Tongue (tissue), 2 donors: ENCODE measurements around the gene TMEM39B. TPM values are rescaled to one million over a fixed set of nuclear protein-coding genes. Genes with fewer than 3 reads are reported as not detected.
"Not testable (repeated sequence)": the region's sequence is repeated elsewhere in the genome, so short reads cannot be mapped to it uniquely, and the experiment has no call there.

ENCODE experiments used
- DNase-seq: peaks from one replicate; pipeline ENCODE4 v3.0.0-alpha.2; 2015
- total RNA-seq: library from RNA; depleted of rRNA; stranded (reverse); fragments of >200 nt; gene quantifications from one replicate; pipeline ENCODE4 v1.2.3, GENCODE V29; 2014

TMEM39B gene
- 3.4 TPM for total RNA-seq

- peak; percentile 99 for DNase-seq
Measured at GRCh38 chr1:32072622-32073298, at the start of gene TMEM39B. Gene TMEM39B (plus strand): TSS chr1:32072939. CDS start chr1:32073048, 109 bp downstream.

GRCh38 chr1:32023351-32023750 lies 49.4 kb upstream of the TMEM39B start:
- no peak for DNase-seq

DNA sequence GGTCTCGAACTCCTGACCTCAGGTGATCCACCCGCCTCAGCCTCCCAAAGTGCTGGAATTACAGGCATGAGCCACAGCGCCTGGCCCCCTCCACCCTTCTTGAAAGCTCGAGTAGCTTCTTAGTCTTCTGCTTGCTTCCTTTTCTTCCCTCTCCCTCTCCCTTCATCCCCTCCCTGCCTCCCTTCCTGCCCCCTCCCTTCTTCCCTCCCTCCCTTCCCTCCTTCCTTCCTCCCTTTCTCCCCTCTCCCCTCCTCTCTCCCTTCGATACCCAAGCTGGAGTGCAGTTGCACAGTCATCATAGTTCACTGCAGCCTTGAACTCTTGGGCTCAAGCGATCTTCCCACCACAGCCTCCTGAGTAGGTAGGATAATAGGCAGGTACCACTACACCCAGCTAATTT lies 47.2 kb upstream of the TMEM39B start:
- no peak for DNase-seq

DNA sequence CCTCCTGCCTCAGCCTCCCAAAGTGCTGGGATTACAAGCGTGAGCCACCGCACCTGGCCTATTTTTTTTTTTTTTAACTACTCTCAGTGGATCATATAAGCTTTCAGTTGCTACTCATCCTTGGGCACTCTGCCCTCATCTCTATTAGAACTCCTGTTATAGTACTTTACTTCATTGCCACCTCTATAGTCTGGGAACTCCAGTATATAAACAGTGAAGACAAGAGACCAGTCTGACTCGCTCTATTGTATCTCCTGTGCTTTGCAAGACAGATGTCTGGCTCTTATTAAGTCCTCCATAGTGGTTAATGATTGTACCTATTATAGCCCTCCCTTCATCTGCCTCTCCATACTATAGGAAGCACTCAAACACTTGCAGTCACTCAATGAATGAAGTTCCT lies 44.0 kb upstream of the TMEM39B start:
- no peak for DNase-seq

GRCh38 chr1:32031578-32032274 lies 41.0 kb upstream of the TMEM39B start:
- no peak for DNase-seq

DNA sequence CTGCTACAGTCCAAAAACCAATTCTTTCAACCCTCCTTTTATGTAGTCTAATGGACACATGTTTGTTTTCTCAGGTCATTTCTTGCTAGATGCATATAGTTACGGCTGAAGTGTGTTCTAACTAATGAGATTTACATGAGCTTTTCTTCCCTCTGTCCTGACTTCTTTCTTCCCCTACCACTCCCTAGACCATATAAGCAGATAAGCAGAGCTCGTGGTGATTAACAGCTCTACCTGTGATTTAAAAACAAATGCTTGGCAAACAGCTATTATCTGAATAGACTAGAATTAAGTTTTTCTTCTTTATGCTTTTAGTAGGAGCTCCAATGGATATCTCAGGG lies 40.5 kb upstream of the TMEM39B start:
- no peak for DNase-seq

DNA sequence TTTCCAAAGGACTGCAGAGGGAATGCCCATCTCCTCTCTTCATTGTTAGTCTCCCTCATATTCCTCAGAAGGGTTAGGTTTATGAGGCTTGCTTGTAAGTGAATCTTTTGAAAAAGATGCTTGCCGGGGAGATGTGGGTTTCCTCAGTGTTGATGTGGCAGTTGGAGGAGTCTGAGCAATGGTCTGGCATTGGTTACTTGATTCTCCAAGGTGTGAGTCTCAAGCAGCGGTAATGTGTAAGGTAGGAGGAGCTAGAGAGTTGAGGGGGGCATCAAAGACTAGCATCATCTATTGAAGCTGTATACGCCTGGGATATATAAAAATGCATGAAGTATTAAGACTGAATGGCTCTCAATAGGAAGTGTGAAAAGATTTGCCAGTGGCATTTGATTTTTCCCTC lies 37.6 kb upstream of the TMEM39B start:
- DNase-seq, result no peak

GRCh38 chr1:32040711-32041110 lies 32.0 kb upstream of the TMEM39B start:
- peak; percentile 39 for DNase-seq

DNA sequence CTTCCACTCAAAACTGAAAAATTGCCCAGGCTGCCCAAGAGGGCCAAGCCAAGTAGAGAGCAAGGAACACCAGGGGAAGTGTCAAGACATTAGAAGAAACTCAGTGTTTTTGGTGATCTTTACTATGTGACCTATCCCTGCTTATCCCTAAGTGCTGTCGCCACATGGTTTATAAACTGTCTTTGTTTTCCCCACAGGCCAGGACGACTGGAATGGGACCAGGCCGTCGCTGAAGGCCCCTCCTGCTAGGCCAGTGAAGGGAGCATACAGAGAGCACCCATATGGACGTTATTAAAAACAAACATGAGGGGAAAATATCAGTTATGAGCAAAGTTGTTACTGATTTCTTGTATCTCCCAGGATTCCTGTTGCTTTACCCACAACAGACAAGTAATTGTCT lies 30.4 kb upstream of the TMEM39B start:
- no peak for DNase-seq

DNA sequence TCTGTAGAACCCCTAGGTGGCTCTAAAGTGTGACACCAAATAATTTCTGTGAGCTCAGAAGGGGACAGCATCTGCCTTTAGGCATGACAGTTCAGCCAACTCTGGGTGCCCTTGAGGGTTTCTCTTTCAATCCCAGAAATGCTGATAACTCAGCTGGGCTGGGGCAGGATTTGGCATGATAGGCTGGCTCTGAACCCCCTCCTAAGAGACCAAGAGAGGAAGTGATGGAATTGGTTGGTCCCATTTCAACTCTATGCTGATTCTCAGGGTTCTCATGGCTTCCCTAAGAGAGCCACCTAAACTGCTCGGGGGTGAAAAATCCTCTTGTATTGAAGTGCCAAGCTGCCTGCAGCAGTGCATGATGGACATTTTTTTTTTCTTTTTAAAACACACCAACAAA lies 28.5 kb upstream of the TMEM39B start:
- no peak for DNase-seq

DNA sequence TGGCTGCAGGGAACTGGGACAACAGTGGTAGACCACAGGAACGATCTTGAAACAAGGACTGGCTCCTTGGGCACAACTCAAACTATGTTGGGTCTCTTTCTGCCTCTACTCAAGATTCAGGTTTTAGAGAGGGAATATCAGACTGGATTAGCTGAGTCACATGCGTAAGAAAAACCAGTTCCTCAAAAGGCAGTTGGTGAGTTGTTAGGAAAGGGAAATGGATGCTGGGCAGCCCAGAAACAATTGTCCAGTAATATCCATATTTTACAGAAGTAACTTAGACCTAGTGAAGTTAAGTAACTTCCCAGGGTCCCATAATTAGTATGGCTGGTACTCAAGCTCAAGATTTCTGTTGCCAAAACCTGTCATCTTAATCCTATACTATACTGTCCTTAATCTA lies 27.0 kb upstream of the TMEM39B start:
- DNase-seq, result no peak

DNA sequence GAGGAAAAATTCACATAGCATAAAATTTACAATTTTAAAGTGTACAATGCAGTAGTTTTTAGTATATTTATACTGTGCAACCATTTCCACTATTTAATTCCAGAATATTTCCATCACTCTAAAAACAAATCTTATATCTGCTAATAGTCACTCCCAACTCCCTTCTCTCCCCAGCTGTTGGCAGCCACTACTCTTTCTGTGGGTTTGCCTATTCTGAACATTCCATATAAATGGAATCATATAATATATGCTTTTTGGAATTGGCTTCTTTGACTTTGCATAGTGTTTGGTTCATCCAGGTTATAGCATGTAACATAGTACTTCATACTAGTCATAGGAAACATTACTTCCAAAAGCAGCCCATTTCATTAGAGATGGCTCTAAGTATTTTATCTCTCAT lies 25.0 kb upstream of the TMEM39B start:
- DNase-seq, result no peak

DNA sequence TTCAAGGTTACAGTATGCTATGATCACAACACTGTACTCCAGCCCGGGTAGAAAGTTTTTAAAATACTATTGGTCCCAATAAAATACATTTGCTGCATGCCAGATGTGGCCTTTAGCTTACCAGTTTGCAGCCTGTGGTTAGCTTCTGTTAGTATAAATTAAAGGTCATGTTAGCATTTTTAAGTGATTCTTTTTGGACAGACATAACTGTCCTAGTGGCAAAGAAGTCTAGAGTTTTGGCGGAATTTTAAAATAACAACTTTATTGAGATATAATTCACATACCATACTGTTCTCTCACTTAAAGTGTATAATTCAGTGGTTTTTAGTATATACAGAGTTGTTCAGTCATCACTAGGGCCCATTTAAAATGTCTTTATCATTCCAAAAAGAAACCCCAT lies 24.3 kb upstream of the TMEM39B start:
- DNase-seq, result no peak

DNA sequence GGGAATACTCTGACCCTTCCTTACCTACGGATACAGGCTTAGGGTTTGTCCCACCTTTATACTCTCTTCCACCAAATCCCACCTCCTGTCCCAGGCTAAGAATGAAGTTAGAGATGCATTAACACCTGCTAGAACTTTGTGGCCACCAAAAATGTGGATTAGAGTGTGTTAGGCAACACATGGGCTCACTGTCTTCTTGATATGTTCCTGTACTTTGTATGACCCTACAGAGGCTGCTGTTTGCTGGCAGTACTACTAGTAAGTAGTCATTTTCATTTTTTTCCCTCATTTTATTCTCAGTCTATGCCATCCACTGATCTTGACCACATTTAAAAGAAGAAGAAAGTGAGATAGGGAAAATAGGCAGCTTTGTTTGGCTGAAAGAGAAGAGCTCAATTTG lies 21.0 kb upstream of the TMEM39B start:
- no peak for DNase-seq

DNA sequence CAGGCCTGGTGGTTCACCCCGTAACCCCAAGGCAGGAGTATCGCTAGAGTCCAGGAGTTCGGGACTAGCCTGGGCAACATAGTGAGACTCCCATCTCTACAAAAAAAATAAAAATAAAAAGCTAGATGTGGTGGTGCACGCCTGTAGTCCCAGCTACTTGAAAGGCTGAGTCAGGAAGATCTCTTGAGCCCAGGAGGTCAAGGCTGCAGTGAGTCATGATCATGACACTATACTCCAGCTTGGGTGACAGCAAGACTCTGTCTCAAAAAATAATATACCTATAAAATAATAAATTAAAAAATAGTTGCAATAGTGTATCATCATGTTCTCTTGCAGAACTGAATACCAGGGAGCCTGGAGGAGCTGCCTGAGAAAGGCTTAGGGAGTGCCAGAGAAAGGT lies 19.9 kb upstream of the TMEM39B start:
- no peak for DNase-seq

GRCh38 chr1:32055416-32055815 lies 17.3 kb upstream of the TMEM39B start:
- peak; percentile 78 for DNase-seq

GRCh38 chr1:32056598-32056997 lies 16.1 kb upstream of the TMEM39B start:
- DNase-seq, result no peak

GRCh38 chr1:32060914-32061313 lies 11.8 kb upstream of the TMEM39B start:
- no peak for DNase-seq

- no peak for DNase-seq
Measured at GRCh38 chr1:32062867-32063230, 9.9 kb upstream of the TMEM39B start.

DNA sequence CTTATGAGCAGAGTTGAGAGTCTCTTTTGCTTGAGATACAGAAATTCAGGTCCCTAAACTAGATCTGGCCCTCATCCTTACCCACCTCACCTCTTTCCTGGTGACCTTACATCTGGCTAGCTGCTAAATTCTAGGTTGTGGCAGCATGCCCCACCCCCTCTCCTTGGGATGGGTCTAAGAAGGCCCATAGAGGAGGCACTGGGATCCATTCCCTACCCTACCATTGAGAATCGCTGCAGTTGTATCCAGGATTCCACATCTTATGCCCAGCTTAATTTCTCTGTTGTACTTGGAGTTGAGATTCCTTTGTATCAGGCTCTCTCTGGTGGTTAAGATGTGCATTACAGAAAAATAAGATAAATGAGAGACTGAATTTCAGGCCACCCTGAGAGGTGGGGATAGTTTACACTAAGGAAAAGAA lies 9.5 kb upstream of the TMEM39B start:
- DNase-seq, result peak; percentile 92

GRCh38 chr1:32065613-32066488 lies 6.9 kb upstream of the TMEM39B start:
- not testable (repeated sequence) for DNase-seq

DNA sequence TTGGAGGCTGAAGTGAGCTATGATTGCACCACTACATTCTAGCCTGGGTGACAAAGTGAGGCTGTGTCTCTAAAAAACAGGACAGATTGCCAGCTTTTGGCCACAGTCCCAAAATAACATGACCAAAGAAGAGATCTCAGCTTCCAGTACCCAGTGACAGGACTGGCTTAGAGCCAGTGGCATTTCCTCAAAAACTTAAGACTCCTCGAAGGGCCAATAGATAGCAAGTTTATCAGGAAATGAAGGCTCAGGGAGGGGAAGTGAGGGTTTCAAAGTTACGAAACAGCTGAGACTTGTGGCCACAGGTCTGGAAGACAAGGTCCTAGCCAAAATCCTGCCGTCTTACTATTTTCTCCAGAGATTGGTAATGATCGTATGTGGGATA lies 6.3 kb upstream of the TMEM39B start:
- DNase-seq, result peak; percentile 78

DNA sequence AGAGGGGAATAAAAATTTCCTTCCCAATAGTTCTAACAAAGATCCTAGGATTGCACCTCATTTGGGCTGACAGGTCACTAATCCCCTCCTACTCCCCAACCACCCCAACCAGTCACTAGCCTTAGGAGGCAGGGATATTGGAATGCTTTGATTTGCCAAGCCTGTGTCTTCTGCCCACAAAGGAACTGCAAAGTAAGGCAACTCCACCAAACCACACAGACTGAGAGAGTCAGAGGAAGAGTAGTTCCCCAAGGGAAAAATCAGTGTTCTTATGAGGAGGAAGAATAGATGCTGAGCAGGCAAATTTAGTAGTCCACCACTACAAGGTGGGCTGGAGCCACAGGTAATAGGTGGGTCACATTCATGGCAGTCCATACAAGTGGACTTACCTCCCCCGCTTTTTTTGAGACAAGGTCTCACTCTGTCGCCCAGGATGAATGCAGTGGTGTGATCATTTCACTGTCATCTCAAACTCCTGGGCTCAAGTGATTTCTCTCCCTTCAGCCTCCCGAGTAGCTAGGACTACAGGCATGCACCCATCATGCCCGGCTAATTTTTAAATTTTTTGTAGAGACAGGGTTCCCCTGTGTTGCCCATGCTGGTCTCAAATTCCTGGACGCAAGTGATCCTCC lies 3.7 kb upstream of the TMEM39B start:
- DNase-seq, result no peak
